GM18505 (cell line): ENCODE results near the gene POLR2L.

Experiments used
- ATAC-seq: cut with Tn5 transposase; IDR thresholded peaks from one replicate; pipeline ENCODE4 v1.9.1; 2021; ENCODE audit not compliant: unreplicated experiment
- POLR2A ChIP-seq: IDR thresholded peaks from 4 replicates; pipeline ENCODE4 v1.6.1; 2011; ENCODE audit warnings: borderline replicate concordance; ENCODE audit not compliant: insufficient read depth, insufficient read length; ENCODE audit errors: extremely low read depth

Gene POLR2L

GRCh38 chr11:863910-864827, 21.8 kb upstream of the POLR2L start:
- no peak for TF ChIP-seq POLR2A
- ATAC-seq = no peak

GRCh38 chr11:863023-863909, 20.9 kb upstream of the POLR2L start:
- no peak for TF ChIP-seq POLR2A
- no peak for ATAC-seq

GRCh38 chr11:862696-863022, 20.3 kb upstream of the POLR2L start:
- TF ChIP-seq POLR2A = no peak
- no peak for ATAC-seq

GRCh38 chr11:862081-862661, 19.8 kb upstream of the POLR2L start:
- no peak for TF ChIP-seq POLR2A
- ATAC-seq = no peak

- no peak for TF ChIP-seq POLR2A
- no peak for ATAC-seq
Observed at GRCh38 chr11:861105-861479, 18.8 kb upstream of the POLR2L start.

- ATAC-seq = no peak
- TF ChIP-seq POLR2A = no peak
Observed at GRCh38 chr11:860234-861104, 18.1 kb upstream of the POLR2L start.

- ATAC-seq = no peak
- no peak for TF ChIP-seq POLR2A
Observed at GRCh38 chr11:859394-860131, 17.2 kb upstream of the POLR2L start.

- ATAC-seq = no peak
- no peak for TF ChIP-seq POLR2A
Observed at GRCh38 chr11:858762-859339, 16.5 kb upstream of the POLR2L start.

GRCh38 chr11:858053-858761, 15.9 kb upstream of the POLR2L start:
- TF ChIP-seq POLR2A = no peak
- ATAC-seq = no peak

- TF ChIP-seq POLR2A = no peak
- ATAC-seq = no peak
Observed at GRCh38 chr11:856397-856796, 14.1 kb upstream of the POLR2L start.

- no peak for ATAC-seq
- TF ChIP-seq POLR2A = no peak
Observed at GRCh38 chr11:855796-856195, 13.5 kb upstream of the POLR2L start.
